ENCODE measurements around the gene PHGDH.
"Not testable (repeated sequence)": the region's sequence is repeated elsewhere in the genome, so short reads cannot be mapped to it uniquely, and the experiment has no call there.

DNA sequence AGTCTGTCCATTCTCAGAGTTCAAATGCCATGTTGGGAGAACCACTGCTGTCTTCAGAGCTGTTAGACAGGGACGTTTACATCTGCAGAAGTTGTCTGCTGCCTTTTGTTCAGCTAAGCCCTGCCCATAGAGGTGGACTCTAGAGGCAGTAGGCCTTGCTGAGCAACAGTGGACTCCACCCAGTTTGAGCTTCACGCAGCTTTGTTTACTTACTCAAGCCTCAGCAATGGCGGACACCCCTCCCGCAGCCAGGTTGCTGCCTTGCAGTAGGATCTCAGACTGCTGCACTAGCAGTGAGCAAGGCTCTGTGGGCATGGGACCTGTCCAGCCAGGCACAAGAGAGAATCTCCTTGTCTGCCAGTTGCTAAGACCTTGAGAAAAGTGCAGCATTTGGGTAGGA is 14.9 kb upstream of the PHGDH start:
- TF ChIP-seq, protein P1, sequence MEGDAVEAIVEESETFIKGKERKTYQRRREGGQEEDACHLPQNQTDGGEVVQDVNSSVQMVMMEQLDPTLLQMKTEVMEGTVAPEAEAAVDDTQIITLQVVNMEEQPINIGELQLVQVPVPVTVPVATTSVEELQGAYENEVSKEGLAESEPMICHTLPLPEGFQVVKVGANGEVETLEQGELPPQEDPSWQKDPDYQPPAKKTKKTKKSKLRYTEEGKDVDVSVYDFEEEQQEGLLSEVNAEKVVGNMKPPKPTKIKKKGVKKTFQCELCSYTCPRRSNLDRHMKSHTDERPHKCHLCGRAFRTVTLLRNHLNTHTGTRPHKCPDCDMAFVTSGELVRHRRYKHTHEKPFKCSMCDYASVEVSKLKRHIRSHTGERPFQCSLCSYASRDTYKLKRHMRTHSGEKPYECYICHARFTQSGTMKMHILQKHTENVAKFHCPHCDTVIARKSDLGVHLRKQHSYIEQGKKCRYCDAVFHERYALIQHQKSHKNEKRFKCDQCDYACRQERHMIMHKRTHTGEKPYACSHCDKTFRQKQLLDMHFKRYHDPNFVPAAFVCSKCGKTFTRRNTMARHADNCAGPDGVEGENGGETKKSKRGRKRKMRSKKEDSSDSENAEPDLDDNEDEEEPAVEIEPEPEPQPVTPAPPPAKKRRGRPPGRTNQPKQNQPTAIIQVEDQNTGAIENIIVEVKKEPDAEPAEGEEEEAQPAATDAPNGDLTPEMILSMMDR (IDR thresholded peaks at IDR 0.05): not testable (repeated sequence)
- TF ChIP-seq POLR2A (IDR thresholded peaks at IDR 0.05): not testable (repeated sequence)
